Stimulated activated naive CD8-positive, alpha-beta T cell treated with anti-CD3 and anti-CD28 coated beads, Interleukin-15, amount 100 ng/mL, for 72 hours (primary cell): ENCODE data around the gene KRTAP5-9.
"Not testable (repeated sequence)": the region's sequence is repeated elsewhere in the genome, so short reads cannot be mapped to it uniquely, and the experiment has no call there.

Source experiments
- ATAC-seq: fragments of 150-1000 bp; cut with Tn5 transposase; 2 replicates; pipeline ENCODE4 v1.10.0; 2021; ENCODE audit warnings: mild to moderate bottlenecking, moderate library complexity
- DNase-seq, 2 donors: peaks; one replicate each; pipeline ENCODE4 v3.0.0; 2021 to 2022
- H3K27ac Mint-ChIP-seq, 2 donors: one replicate each; pipeline ENCODE4 v1.8.0; 2022; ENCODE audit warnings: mild to moderate bottlenecking in 2 of 2, mixed read lengths in 2 of 2, moderate library complexity in 2 of 2
- H3K27me3 Mint-ChIP-seq: one replicate; pipeline ENCODE4 v1.8.0; 2022; ENCODE audit warnings: mixed read lengths
- H3K4me1 Mint-ChIP-seq: one replicate; pipeline ENCODE4 v1.8.0; 2022; ENCODE audit warnings: mild to moderate bottlenecking, mixed read lengths
- H3K4me3 Mint-ChIP-seq, 2 donors: one replicate each; pipeline ENCODE4 v1.8.0; 2022; ENCODE audit warnings: mild to moderate bottlenecking in 2 of 2, mixed read lengths in 2 of 2, moderate library complexity in 1 of 2
- H3K9me3 Mint-ChIP-seq, 2 donors: one replicate each; pipeline ENCODE4 v1.8.0; 2022; ENCODE audit warnings: mixed read lengths in 2 of 2

KRTAP5-9 gene

GRCh38 chr11:71566626-71567599 is 18.7 kb downstream of the KRTAP5-9 start:
- H3K27me3 Mint-ChIP-seq, result peaks cover 42% of the 10 kb centered on the region
- DNase-seq, H3K4me3 Mint-ChIP-seq, H3K4me1 Mint-ChIP-seq, H3K27ac Mint-ChIP-seq, H3K9me3 Mint-ChIP-seq, ATAC-seq: not testable (repeated sequence)

- DNase-seq, H3K9me3 Mint-ChIP-seq: not testable (repeated sequence)
- H3K27me3 Mint-ChIP-seq, result peaks cover 35% of the 10 kb centered on the region
Measured at GRCh38 chr11:71567633-71568032, 19.4 kb downstream of the KRTAP5-9 start.

GRCh38 chr11:71568704-71569349 is 20.6 kb downstream of the KRTAP5-9 start:
- no peak overlapping the region for H3K27ac Mint-ChIP-seq
- no peak overlapping the region for H3K4me3 Mint-ChIP-seq
- no peaks in the 10 kb centered on the region for H3K4me1 Mint-ChIP-seq
- H3K27me3 Mint-ChIP-seq, result peaks cover 25% of the 10 kb centered on the region
- DNase-seq, result no peak
- ATAC-seq, result no peak
- no peaks in the 10 kb centered on the region for H3K9me3 Mint-ChIP-seq

More at GRCh38 chr11:71567633-71568032, 19.4 kb downstream of the KRTAP5-9 start:
- H3K4me3 Mint-ChIP-seq, H3K27ac Mint-ChIP-seq, ATAC-seq, H3K4me1 Mint-ChIP-seq: not testable (repeated sequence)

- H3K9me3 Mint-ChIP-seq, H3K27me3 Mint-ChIP-seq, H3K27ac Mint-ChIP-seq, H3K4me3 Mint-ChIP-seq, DNase-seq, ATAC-seq, H3K4me1 Mint-ChIP-seq: not testable (repeated sequence)
Measured at GRCh38 chr11:71571101-71571850, 23.1 kb downstream of the KRTAP5-9 start.

GRCh38 chr11:71572811-71573210 is 24.6 kb downstream of the KRTAP5-9 start:
- DNase-seq, result no peak

GRCh38 chr11:71574418-71574817 is 26.2 kb downstream of the KRTAP5-9 start:
- no peak overlapping the region for H3K27ac Mint-ChIP-seq
- no peaks in the 10 kb centered on the region for H3K27me3 Mint-ChIP-seq
- ATAC-seq (no peak), DNase-seq (no peak)
- H3K9me3 Mint-ChIP-seq, result no peaks in the 10 kb centered on the region
- H3K4me3 Mint-ChIP-seq, result no peak overlapping the region
- no peaks in the 10 kb centered on the region for H3K4me1 Mint-ChIP-seq

More at GRCh38 chr11:71572811-71573210, 24.6 kb downstream of the KRTAP5-9 start:
- no peak overlapping the region for H3K27ac Mint-ChIP-seq
- no peak overlapping the region for H3K4me3 Mint-ChIP-seq
- H3K4me1 Mint-ChIP-seq, result no peaks in the 10 kb centered on the region
- ATAC-seq, result no peak
- no peaks in the 10 kb centered on the region for H3K27me3 Mint-ChIP-seq
- H3K9me3 Mint-ChIP-seq, result no peaks in the 10 kb centered on the region

- Mint-ChIP-seq H3K9me3 (no peaks in the 10 kb centered on the region), H3K4me1 (peaks cover 8% of the 10 kb centered on the region), H3K27ac (no peak overlapping the region), H3K27me3 (peaks cover 3% of the 10 kb centered on the region), H3K4me3 (no peak overlapping the region)
- ATAC-seq (no peak), DNase-seq (no peak)
Measured at GRCh38 chr11:71575723-71576424, 27.7 kb downstream of the KRTAP5-9 start.

- DNase-seq, ATAC-seq, H3K27ac Mint-ChIP-seq, H3K9me3 Mint-ChIP-seq, H3K4me3 Mint-ChIP-seq: not testable (repeated sequence)
- peaks cover 13% of the 10 kb centered on the region for H3K27me3 Mint-ChIP-seq
- H3K4me1 Mint-ChIP-seq, result peaks cover 11% of the 10 kb centered on the region
Measured at GRCh38 chr11:71576688-71577465, 28.7 kb downstream of the KRTAP5-9 start.

- ATAC-seq (no peak), DNase-seq (no peak)
- Mint-ChIP-seq H3K4me3 (no peak overlapping the region), H3K27me3 (peaks cover 17% of the 10 kb centered on the region), H3K27ac (no peak overlapping the region), H3K4me1 (peaks cover 11% of the 10 kb centered on the region), H3K9me3 (no peaks in the 10 kb centered on the region)
Measured at GRCh38 chr11:71577469-71578004, 29.3 kb downstream of the KRTAP5-9 start.

GRCh38 chr11:71579513-71579912 is 31.3 kb downstream of the KRTAP5-9 start:
- not testable (repeated sequence) for ATAC-seq, H3K9me3 Mint-ChIP-seq, DNase-seq, H3K4me3 Mint-ChIP-seq, H3K27ac Mint-ChIP-seq
- H3K27me3 Mint-ChIP-seq, result peaks cover 17% of the 10 kb centered on the region
- H3K4me1 Mint-ChIP-seq, result peaks cover 11% of the 10 kb centered on the region

- Mint-ChIP-seq H3K9me3 (no peaks in the 10 kb centered on the region), H3K27me3 (peaks cover 24% of the 10 kb centered on the region), H3K4me1 (peaks cover 11% of the 10 kb centered on the region), H3K4me3 (no peak overlapping the region), H3K27ac (no peak overlapping the region)
- ATAC-seq, result no peak
- DNase-seq, result peak in 1 of 2 donors; percentile 21
Measured at GRCh38 chr11:71580057-71581003, 32.1 kb downstream of the KRTAP5-9 start.

- no peak for ATAC-seq
- Mint-ChIP-seq H3K9me3 (no peaks in the 10 kb centered on the region), H3K27ac (no peak overlapping the region), H3K27me3 (peaks cover 32% of the 10 kb centered on the region), H3K4me1 (peaks cover 11% of the 10 kb centered on the region), H3K4me3 (no peak overlapping the region)
- no peak for DNase-seq
Measured at GRCh38 chr11:71581826-71582225, 33.6 kb downstream of the KRTAP5-9 start.

GRCh38 chr11:71582309-71582895 is 34.2 kb downstream of the KRTAP5-9 start, which contains the start of gene KRTAP5-11:
KRTAP5-11 (minus strand) TSS chr11:71582875; CDS start chr11:71582837, 38 bp downstream.
- ATAC-seq (no peak), DNase-seq (no peak)
- H3K27me3 Mint-ChIP-seq, result peaks cover 32% of the 10 kb centered on the region
- peaks cover 11% of the 10 kb centered on the region for H3K4me1 Mint-ChIP-seq
- H3K27ac Mint-ChIP-seq, result no peak within 1 kb of the TSS
- H3K9me3 Mint-ChIP-seq, result no peaks in the 10 kb centered on the region
- H3K4me3 Mint-ChIP-seq, result no peak within 1 kb of the TSS
